Breast epithelium (tissue), 4 donors: Measurements from ENCODE around the gene IFNA14. TPM values are rescaled to one million over a fixed set of nuclear protein-coding genes. Genes with fewer than 3 reads are reported as not detected.

Experiments used
- DNase-seq, 2 donors: peaks; one replicate each; pipeline ENCODE4 v3.0.0-alpha.2; 2019; ENCODE audit warnings: low spot score in 2 of 2
- H3K27ac ChIP-seq, 2 donors: fragments of 200-600 bp; sonication (generic) in 1 of 2; one replicate each; pipeline ENCODE4 v1.5.1; 2016 to 2019; ENCODE audit warnings: mild to moderate bottlenecking in 1 of 2
- H3K27me3 ChIP-seq, 2 donors: fragments of 200-600 bp; sonication (generic) in 1 of 2; one replicate each; pipeline versions ENCODE4 v1.5.1 to v1.6.0; 2017 to 2019; ENCODE audit warnings: control low read depth in 1 of 2, mild to moderate bottlenecking in 1 of 2
- H3K36me3 ChIP-seq: fragments of 200-600 bp; one replicate; pipeline ENCODE4 v1.5.1; 2019
- H3K4me1 ChIP-seq, 2 donors: fragments of 200-600 bp; sonication (generic); one replicate each; pipeline ENCODE4 v1.5.1; 2016 to 2019; ENCODE audit warnings: control low read depth in 1 of 2
- H3K4me3 ChIP-seq, 3 donors: fragments of 200-600 bp; sonication (generic); 1 replicate in 2 of 3; 2 replicates in 1 of 3; pipeline ENCODE4 v1.5.1; 2016 to 2019; ENCODE audit warnings: mild to moderate bottlenecking in 3 of 3, moderate library complexity in 2 of 3
- H3K9me3 ChIP-seq, 2 donors: fragments of 200-600 bp; sonication (generic) in 1 of 2; one replicate each; pipeline ENCODE4 v1.5.1; 2016 to 2019; ENCODE audit warnings: control low read depth in 1 of 2
- POLR2A ChIP-seq: fragments of 450-650 bp; IDR thresholded peaks from one replicate; pipeline ENCODE4 v1.6.1; 2016; ENCODE audit warnings: antibody characterized with exemption, mild to moderate bottlenecking, moderate library complexity
- POLR2AphosphoS5 ChIP-seq, 3 donors: sonication (generic); formaldehyde crosslinking; IDR thresholded peaks; one replicate each; pipeline ENCODE4 v1.6.1; 2017; ENCODE audit warnings: antibody characterized with exemption in 3 of 3
- intact Hi-C: fragments of 100-400 bp; cut with DNase I; formaldehyde crosslinking; loops from one replicate; pipeline ENCODE4 v1.15.1; 2023; ENCODE audit warnings: low total_unique reads
- total RNA-seq, 3 donors: library from RNA; depleted of rRNA; stranded (reverse); fragments of >200 nt; gene quantifications; one replicate each; pipeline ENCODE4 v1.1.0, GENCODE V29; 2016
- TF ChIP-seq, protein P1 (sequence below), 3 donors: fragments of 450-650 bp; IDR thresholded peaks; one replicate each; pipeline ENCODE4 v1.5.1; 2016 to 2017; ENCODE audit warnings: antibody characterized with exemption in 3 of 3, mild to moderate bottlenecking in 3 of 3, moderate library complexity in 3 of 3

IFNA14 gene
- total RNA-seq: not detected

DNA sequence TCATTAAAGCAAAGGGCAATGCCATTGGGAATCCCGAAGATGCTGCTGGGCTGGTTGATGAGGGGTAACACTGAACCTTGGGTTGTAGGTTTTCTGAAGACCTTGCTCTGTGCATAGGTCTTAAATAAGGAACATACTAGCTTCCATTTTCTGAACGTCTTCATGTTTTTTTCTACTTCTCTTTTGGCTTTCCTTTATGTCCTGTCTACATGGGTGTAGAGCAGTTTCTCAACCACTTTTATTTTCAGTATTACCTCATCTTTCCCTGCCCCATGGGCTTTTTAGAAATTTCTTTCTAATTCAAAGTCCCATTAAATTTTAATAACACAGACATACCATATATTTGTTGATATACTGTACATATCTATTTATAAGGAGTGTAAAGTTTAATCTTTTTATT lies at the start of gene IFNA14:
Gene IFNA14 (minus strand): TSS at position 95 of the 400 bp plus-strand sequence. CDS start 70 bp downstream, at position 25.
- no peak for DNase-seq
- intact Hi-C loops: no loop called here
- no peak within 1 kb of the TSS for H3K27ac ChIP-seq
- H3K4me1 ChIP-seq: no peaks in the 10 kb centered on the region
- H3K36me3 ChIP-seq: no peaks in the 10 kb centered on the region
- no peak for TF ChIP-seq POLR2A
- no peaks in the 10 kb centered on the region for H3K27me3 ChIP-seq
- no peak within 1 kb of the TSS for H3K4me3 ChIP-seq
- no peaks in the 10 kb centered on the region for H3K9me3 ChIP-seq

GRCh38 chr9:21287280-21287679 lies 47.5 kb upstream of the IFNA14 start:
- H3K36me3 ChIP-seq: no peaks in the 10 kb centered on the region
- TF ChIP-seq, protein P1, sequence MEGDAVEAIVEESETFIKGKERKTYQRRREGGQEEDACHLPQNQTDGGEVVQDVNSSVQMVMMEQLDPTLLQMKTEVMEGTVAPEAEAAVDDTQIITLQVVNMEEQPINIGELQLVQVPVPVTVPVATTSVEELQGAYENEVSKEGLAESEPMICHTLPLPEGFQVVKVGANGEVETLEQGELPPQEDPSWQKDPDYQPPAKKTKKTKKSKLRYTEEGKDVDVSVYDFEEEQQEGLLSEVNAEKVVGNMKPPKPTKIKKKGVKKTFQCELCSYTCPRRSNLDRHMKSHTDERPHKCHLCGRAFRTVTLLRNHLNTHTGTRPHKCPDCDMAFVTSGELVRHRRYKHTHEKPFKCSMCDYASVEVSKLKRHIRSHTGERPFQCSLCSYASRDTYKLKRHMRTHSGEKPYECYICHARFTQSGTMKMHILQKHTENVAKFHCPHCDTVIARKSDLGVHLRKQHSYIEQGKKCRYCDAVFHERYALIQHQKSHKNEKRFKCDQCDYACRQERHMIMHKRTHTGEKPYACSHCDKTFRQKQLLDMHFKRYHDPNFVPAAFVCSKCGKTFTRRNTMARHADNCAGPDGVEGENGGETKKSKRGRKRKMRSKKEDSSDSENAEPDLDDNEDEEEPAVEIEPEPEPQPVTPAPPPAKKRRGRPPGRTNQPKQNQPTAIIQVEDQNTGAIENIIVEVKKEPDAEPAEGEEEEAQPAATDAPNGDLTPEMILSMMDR (IDR thresholded peaks at IDR 0.05): no peak
- TF ChIP-seq POLR2A: no peak
- no peak for TF ChIP-seq POLR2AphosphoS5 (IDR thresholded peaks at IDR 0.05)
- H3K9me3 ChIP-seq: no peaks in the 10 kb centered on the region
- H3K4me1 ChIP-seq: no peaks in the 10 kb centered on the region
- DNase-seq: no peak
- H3K4me3 ChIP-seq: no peak overlapping the region
- no peaks in the 10 kb centered on the region for H3K27me3 ChIP-seq
- H3K27ac ChIP-seq: no peak overlapping the region
- intact Hi-C loops: no loop called here

GRCh38 chr9:21286659-21287058 lies 46.9 kb upstream of the IFNA14 start:
- Histone ChIP-seq H3K27ac (no peak overlapping the region), H3K27me3 (no peaks in the 10 kb centered on the region), H3K9me3 (no peaks in the 10 kb centered on the region), H3K36me3 (no peaks in the 10 kb centered on the region), H3K4me1 (no peaks in the 10 kb centered on the region), H3K4me3 (no peak overlapping the region)
- no peak for TF ChIP-seq POLR2AphosphoS5 (IDR thresholded peaks at IDR 0.05)
- no peak for TF ChIP-seq POLR2A
- TF ChIP-seq, protein P1 (IDR thresholded peaks at IDR 0.05): no peak
- DNase-seq: no peak
- intact Hi-C loops: no loop called here

DNA sequence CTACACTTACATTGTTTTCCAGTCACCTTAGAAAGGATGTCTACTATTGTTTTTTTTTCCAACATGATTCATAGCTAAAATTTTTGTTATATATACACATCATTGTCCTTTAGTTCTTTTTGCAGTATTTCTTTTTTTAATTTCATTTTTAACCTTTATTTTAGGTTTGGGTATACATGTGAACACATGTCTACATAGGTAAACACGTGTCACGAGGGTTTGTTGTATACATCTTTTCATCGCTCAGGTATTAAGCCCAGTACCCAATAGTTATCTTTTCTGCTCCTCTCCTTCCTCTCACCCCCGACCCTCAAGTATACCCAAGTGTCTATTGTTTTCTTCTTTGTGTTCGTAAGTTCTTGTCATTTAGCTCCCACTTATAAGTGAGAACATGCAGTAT lies 46.3 kb upstream of the IFNA14 start:
- Histone ChIP-seq H3K9me3 (no peaks in the 10 kb centered on the region), H3K4me3 (no peak overlapping the region), H3K4me1 (no peaks in the 10 kb centered on the region), H3K36me3 (no peaks in the 10 kb centered on the region), H3K27me3 (no peaks in the 10 kb centered on the region), H3K27ac (no peak overlapping the region)
- intact Hi-C loops: no loop called here
- TF ChIP-seq POLR2A (no peak), POLR2AphosphoS5 (IDR thresholded peaks at IDR 0.05) (no peak)
- TF ChIP-seq, protein P1 (IDR thresholded peaks at IDR 0.05): no peak
- DNase-seq: no peak

GRCh38 chr9:21281275-21281674 lies 41.5 kb upstream of the IFNA14 start:
- Histone ChIP-seq H3K36me3 (no peaks in the 10 kb centered on the region), H3K9me3 (no peaks in the 10 kb centered on the region), H3K27me3 (no peaks in the 10 kb centered on the region), H3K27ac (no peak overlapping the region), H3K4me3 (no peak overlapping the region), H3K4me1 (no peaks in the 10 kb centered on the region)
- DNase-seq: no peak
- intact Hi-C loops: no loop called here
- no peak for TF ChIP-seq POLR2AphosphoS5 (IDR thresholded peaks at IDR 0.05)
- TF ChIP-seq, protein P1 (IDR thresholded peaks at IDR 0.05): no peak
- no peak for TF ChIP-seq POLR2A

DNA sequence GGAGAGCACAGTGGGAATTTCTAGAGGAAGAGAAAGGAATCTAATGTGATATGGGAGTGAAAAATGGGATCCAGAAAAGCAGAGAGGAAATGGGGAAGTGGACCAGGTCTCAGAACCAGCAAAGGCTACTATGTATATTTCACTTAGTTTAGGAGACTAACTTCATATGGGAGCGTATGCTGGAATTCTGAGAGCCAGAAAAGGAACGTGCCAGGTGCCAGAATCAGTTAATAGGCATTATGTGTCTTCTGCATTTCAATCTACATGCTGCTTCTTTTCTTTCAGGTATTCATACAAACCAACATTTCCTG lies 28.5 kb upstream of the IFNA14 start:
- no peak overlapping the region for H3K27ac ChIP-seq
- no peaks in the 10 kb centered on the region for H3K27me3 ChIP-seq
- H3K36me3 ChIP-seq: no peaks in the 10 kb centered on the region
- TF ChIP-seq POLR2A (no peak), POLR2AphosphoS5 (IDR thresholded peaks at IDR 0.05) (no peak)
- TF ChIP-seq, protein P1 (IDR thresholded peaks at IDR 0.05): no peak
- intact Hi-C loops: no loop called here
- H3K4me3 ChIP-seq: no peak overlapping the region
- DNase-seq: no peak
- H3K9me3 ChIP-seq: no peaks in the 10 kb centered on the region
- peaks cover 0 to 5% of the 10 kb centered on the region in 2 donors for H3K4me1 ChIP-seq
